IPS DF 4.7 (cell line): ENCODE data around the gene TNK1.
"Not testable (repeated sequence)": the region's sequence is repeated elsewhere in the genome, so short reads cannot be mapped to it uniquely, and the experiment has no call there.

Experiments
- DNase-seq: peaks from one replicate; pipeline ENCODE4 v3.0.0-alpha.2; 2013; ENCODE audit warnings: low spot score; ENCODE audit errors: extremely low read depth

TNK1 gene

DNA sequence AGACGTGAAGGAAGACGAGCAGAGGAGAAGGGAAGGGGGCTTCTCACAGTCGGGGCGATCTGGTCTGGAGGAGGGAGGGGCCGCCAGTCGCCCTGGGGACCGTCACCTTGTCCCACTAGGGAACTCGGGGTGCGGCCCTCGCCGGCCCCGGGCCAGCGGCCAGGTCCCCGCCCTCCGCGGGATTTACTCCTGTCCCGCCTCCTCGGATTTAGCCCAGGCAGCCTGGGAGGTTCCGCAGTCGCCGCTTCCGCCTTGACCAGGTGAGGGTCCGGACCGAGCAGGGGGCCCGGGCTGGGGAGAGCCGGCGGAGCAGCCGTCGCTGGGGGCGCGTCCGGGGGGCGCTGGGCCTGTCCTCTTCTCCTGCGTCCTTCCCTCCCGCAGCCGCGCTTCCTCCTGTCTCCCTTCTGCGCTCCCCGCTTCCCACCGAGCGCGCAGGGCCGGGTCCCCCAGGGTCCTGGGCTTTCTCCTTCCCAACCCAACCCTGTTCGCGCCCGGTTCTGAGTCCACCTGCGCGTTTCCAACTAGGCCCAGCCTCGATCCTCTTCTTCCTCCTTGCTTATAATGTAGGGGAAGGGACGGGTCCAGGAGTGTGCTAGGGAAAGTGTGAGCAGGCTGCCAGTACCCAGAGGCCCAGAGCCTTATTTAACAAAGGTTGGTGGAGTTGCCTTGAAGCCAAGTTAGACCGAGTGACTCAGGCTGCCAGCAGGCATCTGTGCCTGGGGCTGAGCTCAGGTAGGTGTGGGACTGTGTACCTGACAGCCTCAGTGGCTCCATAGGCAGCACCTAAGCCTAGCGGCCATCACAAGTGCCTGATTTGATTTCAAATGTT is at the start of gene TNK1:
Gene TNK1, plus strand, starts transcription at position 235 of the 829 bp plus-strand sequence. CDS start 1,838 bp downstream, outside the sequence.
- DNase-seq: no peak

DNA sequence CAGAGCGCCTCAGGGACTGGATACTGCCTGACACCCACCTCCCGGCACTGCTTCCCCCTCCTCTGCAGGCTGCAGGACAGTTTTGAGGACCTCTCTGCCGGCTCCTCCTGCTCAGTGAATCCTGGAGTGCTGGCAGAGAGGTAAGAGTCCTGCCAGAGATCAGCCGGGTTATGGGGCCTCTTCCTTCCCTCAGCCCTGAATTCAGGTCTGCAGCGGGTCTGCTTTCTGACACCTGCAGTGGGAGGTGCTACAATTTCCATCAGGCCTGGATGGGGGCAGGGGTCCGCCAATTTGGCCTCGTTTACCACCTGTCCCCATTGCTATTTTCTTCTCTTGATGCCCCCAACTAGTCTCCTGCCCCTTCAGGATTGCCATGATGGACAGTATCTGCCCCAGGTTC is 48.8 kb upstream of the TNK1 start:
- DNase-seq: no peak

- not testable (repeated sequence) for DNase-seq
Measured at GRCh38 chr17:7332600-7333069, 48.3 kb upstream of the TNK1 start.

DNA sequence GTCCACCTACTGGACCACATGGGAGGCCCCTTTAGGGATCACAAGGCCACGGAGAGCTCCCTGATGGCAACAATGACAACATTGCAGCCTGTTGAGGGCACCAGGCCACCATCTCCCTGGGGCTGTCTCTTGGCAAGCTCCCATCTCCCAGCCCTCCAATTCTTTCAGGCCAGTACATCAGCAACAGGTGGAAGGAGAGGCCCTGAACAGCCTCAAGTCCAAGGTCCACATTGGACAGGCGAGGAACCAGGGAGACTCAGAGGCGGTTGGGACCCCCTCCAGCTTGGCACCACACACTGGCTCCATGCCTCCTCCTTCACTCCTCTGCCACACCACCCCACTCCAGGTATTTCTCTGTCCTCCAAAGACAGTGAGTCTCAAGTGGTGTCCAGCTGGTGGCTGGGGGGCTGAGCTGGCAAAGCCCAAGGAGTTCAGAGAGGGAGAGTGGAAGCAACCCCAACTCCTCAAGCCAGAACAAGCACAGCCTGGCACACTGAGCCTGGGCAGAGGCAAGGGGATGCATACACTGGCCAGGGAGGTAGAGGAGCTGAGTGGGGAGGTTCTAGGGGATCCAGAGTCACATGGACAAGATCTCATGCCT is 45.9 kb upstream of the TNK1 start:
- DNase-seq: no peak

GRCh38 chr17:7335765-7336164 is 45.1 kb upstream of the TNK1 start:
- DNase-seq: not testable (repeated sequence)

- no peak for DNase-seq
Measured at GRCh38 chr17:7336240-7337175, 44.4 kb upstream of the TNK1 start, which contains the start of gene ACAP1. Gene ACAP1, plus strand, starts transcription at chr17:7336529. Its CDS starts 206 bp downstream, at chr17:7336735.

DNA sequence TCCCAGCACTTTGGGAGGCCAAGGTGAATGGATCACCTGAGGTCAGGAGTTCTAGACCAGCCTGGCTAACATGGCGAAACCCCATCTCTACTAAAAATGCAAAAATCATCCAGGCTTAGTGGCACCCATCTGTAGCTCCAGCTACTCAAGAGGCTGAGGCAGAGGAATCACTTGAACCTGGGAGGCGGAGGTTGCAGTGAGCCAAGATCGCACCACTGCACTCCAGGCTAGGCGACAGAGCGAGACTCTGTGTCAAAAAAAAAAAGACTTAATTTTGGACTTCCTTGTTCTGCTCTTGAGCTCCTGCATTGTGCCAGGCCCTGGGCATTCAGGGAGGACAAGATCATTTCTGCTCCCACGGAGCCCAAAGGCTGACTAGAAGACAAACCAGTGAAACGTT is 43.3 kb upstream of the TNK1 start:
- DNase-seq: not testable (repeated sequence)

DNA sequence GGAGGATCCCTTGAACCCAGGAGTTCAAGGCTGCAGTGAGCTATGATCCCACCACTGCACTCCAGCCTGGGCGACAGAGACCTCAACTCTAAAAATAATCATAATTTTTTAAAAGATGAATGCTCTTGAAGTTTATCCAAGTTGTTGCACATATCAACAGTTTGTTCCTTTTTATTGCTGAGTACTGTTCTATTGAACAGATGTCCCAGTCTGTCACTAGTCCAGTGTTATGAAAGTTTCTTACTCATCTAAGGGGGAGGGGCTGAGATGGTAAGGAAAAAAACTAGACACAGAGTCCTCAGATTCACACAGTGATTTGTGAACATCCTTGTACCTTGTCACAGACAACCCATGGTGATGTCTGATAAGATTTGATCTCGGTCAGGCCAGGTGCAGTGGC is 40.7 kb upstream of the TNK1 start:
- DNase-seq: no peak

GRCh38 chr17:7341842-7342241 is 39.0 kb upstream of the TNK1 start:
- DNase-seq: no peak

DNA sequence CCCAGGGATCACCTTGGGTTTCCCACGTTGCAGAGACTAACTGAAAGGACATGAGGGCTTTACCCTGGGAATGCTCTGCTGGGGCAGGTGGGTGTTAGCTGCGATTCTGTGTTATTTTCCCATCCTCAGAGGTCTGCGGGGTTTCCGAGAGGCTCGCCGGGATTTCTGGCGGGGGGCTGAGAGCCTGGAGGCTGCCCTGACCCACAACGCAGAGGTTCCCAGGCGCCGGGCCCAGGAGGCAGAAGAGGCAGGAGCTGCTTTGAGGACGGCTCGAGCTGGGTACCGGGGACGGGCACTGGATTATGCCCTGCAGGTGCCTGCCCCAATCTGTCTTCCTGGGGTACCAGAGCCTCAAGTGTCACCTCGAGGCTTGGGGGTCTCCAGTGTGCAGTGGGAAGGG is 37.6 kb upstream of the TNK1 start:
- DNase-seq: no peak

DNA sequence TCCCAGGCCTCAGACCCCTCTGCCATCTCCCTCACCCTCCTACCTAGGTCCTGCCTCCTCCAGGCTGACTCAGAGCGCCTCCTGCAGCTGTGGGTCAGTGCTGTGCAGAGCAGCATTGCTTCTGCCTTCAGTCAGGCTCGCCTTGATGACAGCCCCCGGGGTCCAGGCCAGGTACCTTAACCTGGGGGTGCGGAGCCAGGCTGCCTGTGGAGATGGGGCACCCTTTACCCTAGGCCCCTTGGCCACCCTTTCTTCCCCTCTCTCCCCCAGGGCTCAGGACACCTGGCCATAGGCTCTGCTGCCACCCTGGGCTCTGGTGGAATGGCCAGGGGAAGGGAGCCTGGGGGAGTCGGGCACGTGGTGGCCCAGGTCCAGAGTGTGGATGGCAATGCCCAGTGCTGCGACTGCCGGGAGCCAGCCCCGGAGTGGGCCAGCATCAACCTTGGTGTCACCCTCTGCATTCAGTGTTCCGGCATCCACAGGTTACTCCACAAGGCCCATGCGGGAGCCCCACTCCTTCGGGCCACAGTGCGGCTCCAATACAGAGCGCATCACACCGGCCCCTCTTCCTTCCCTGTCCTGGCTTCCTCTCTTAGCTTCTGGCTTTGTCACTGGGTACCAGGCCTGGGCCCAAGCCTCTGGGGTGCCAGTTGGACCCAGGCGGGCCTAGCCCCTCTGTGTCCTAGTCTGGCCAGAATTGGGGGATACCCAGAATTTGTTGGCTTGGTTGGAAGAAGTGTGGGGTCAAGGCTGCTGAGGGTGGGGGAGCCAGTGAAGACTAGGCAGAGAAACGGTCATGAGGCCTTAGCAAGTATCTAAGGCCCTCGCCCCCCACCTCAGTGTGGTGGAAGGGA is 33.9 kb upstream of the TNK1 start:
- DNase-seq: no peak

GRCh38 chr17:7347630-7348477 is 33.0 kb upstream of the TNK1 start:
- DNase-seq: no peak

DNA sequence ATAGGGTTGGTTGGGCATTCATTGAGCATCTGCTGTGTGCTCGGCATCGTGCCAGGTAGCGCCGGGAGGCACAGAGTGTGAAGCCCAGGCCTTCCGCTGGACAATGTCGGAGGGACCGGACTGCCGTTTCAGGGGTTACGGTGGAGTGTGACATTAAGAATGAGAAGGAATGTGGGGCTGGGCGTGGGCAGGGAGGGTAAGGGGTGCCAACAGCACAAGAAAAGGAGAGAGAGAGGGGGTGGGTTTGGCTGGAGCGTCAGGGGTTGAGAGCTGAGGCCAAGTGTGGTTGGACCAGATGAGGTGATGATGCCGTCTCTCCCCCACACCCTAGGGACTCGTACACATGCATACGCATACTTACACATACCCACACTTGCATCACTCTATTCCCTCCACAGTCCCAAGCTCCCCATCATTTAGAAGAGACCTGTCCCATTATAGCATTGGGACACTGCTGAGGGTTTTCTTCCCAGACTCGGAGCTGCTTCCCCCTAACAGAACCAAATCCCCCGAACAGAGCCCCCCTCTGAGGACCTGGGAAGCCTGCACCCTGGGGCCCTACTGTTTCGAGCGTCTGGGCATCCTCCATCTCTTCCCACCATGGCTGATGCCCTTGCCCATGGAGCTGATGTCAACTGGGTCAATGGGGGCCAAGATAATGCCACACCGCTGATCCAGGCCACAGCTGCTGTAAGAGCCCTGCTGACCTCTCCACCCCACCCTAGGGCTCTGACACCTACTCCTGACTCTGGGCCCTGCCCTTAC is 32.2 kb upstream of the TNK1 start:
- no peak for DNase-seq

GRCh38 chr17:7351665-7352502 is 29.0 kb upstream of the TNK1 start, which contains the start of gene KCTD11:
Gene KCTD11, plus strand, starts transcription at chr17:7352162.
- no peak for DNase-seq

GRCh38 chr17:7352503-7352889 is 28.4 kb upstream of the TNK1 start:
- no peak for DNase-seq

DNA sequence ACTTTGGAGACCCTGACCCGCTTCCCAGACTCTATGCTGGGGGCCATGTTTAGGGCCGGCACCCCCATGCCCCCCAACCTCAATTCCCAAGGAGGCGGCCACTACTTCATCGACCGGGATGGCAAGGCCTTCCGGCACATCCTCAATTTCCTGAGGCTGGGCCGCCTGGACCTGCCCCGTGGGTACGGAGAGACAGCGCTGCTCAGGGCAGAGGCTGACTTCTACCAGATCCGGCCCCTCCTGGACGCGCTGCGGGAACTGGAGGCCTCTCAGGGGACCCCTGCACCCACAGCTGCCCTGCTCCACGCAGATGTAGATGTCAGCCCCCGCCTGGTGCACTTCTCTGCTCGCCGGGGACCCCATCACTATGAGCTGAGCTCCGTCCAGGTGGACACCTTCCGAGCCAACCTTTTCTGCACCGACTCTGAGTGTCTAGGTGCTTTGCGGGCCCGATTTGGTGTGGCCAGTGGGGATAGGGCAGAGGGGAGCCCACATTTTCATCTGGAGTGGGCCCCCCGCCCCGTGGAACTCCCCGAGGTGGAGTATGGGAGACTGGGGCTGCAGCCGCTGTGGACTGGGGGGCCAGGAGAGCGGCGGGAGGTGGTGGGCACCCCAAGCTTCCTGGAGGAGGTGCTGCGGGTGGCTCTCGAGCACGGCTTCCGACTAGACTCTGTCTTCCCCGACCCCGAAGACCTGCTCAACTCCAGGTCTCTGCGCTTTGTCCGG is 27.8 kb upstream of the TNK1 start:
- no peak for DNase-seq

GRCh38 chr17:7354262-7354843 is 26.5 kb upstream of the TNK1 start:
- DNase-seq: no peak
